ENCODE data around the gene DENND2C.

Gene DENND2C

GRCh38 chr1:114535401-114535800 is 134.4 kb downstream of the DENND2C start:
- H3K4me3 ChIP-seq (ENCODE audit: low read depth, low read length) = no peak overlapping the region
- TF ChIP-seq CTCF (IDR thresholded peaks at IDR 0.05; ENCODE audit: low read depth, low read length) = no peak
